Activated naive CD4-positive, alpha-beta T cell treated with anti-CD3 and anti-CD28 coated beads for 36 hours (primary cell): ENCODE data around the gene ARHGAP6. TPM values are rescaled to one million over a fixed set of nuclear protein-coding genes. Genes with fewer than 3 reads are reported as not detected.

Source experiments
- CTCF ChIA-PET: fragments of 350-600 bp; sonication (Branson Sonifier 250); formaldehyde crosslinking; loops from one replicate; lab custom pipeline; 2021; ENCODE audit warnings: antibody characterized with exemption; lab: Charles Lee
- DNase-seq: peaks from one replicate; pipeline ENCODE4 v3.0.0-alpha.2; 2020
- H3K27ac Mint-ChIP-seq: one replicate; pipeline ENCODE4 v1.8.0; 2021; ENCODE audit warnings: mild to moderate bottlenecking, mixed read lengths
- H3K27me3 Mint-ChIP-seq: one replicate; pipeline ENCODE4 v1.8.0; 2021; ENCODE audit warnings: low read depth, mixed read lengths
- H3K36me3 Mint-ChIP-seq: one replicate; pipeline ENCODE4 v1.8.0; 2021; ENCODE audit warnings: low read depth, mixed read lengths
- H3K4me1 Mint-ChIP-seq: one replicate; pipeline ENCODE4 v1.8.0; 2021; ENCODE audit warnings: low read depth, mixed read lengths
- H3K4me3 Mint-ChIP-seq: one replicate; pipeline ENCODE4 v1.8.0; 2021; ENCODE audit warnings: mild to moderate bottlenecking, moderate library complexity, mixed read lengths
- H3K9me3 Mint-ChIP-seq: one replicate; pipeline ENCODE4 v1.8.0; 2021; ENCODE audit warnings: mixed read lengths
- intact Hi-C: fragments of 100-400 bp; cut with micrococcal nuclease; formaldehyde crosslinking; loops from one replicate; pipeline ENCODE4 v1.15.1; 2023
- total RNA-seq, 2 experiments: library from RNA; stranded (reverse); gene quantifications; one replicate each; pipeline ENCODE4 v1.2.3, GENCODE V29; 2021

The ARHGAP6 gene
- total RNA-seq, 2 experiments from 2014 or later: not detected

- Mint-ChIP-seq H3K4me1 (no peaks in the 10 kb centered on the region), H3K36me3 (no peaks in the 10 kb centered on the region), H3K9me3 (no peaks in the 10 kb centered on the region), H3K4me3 (no peak overlapping the region), H3K27ac (no peak overlapping the region), H3K27me3 (peaks cover 2% of the 10 kb centered on the region)
- intact Hi-C loops: no loop called here
- CTCF ChIA-PET: no interaction called here
- no peak for DNase-seq
Observed at GRCh38 chrX:11187001-11187400, 478.7 kb downstream of the ARHGAP6 start.

- H3K4me3 Mint-ChIP-seq: no peak overlapping the region
- no peak overlapping the region for H3K27ac Mint-ChIP-seq
- DNase-seq: no peak
- CTCF ChIA-PET: no interaction called here
- H3K4me1 Mint-ChIP-seq: no peaks in the 10 kb centered on the region
- no peaks in the 10 kb centered on the region for H3K9me3 Mint-ChIP-seq
- intact Hi-C loops: no loop called here
- no peaks in the 10 kb centered on the region for H3K36me3 Mint-ChIP-seq
- peaks cover 2% of the 10 kb centered on the region for H3K27me3 Mint-ChIP-seq
Observed at GRCh38 chrX:11185861-11186260, 479.9 kb downstream of the ARHGAP6 start.

DNA sequence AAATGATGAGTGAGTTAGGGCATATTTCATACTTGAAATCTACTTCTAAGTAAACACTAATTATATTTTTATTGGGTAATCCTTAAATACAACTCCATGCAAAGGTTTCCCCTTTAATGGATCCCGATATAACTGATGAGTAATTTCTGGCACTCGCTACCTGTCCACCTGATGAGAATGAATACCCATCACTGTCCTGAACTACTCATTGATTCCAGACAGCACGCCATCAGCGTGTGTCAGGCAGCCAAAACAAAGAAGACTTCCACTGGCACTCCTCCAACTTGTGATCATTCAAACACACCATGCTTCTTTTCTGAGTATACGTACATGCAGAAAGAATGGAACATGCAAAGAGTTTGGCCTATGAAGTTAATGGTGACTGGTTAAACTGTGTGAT, 485.1 kb downstream of the ARHGAP6 start:
- Mint-ChIP-seq H3K9me3 (no peaks in the 10 kb centered on the region), H3K4me1 (no peaks in the 10 kb centered on the region), H3K27ac (no peak overlapping the region), H3K27me3 (peaks cover 2% of the 10 kb centered on the region), H3K36me3 (no peaks in the 10 kb centered on the region), H3K4me3 (no peak overlapping the region)
- intact Hi-C loops: no loop called here
- CTCF ChIA-PET: no interaction called here
- DNase-seq: no peak

- CTCF ChIA-PET: no interaction called here
- H3K9me3 Mint-ChIP-seq: no peaks in the 10 kb centered on the region
Observed at GRCh38 chrX:11172415-11172814, 493.3 kb downstream of the ARHGAP6 start.

DNA sequence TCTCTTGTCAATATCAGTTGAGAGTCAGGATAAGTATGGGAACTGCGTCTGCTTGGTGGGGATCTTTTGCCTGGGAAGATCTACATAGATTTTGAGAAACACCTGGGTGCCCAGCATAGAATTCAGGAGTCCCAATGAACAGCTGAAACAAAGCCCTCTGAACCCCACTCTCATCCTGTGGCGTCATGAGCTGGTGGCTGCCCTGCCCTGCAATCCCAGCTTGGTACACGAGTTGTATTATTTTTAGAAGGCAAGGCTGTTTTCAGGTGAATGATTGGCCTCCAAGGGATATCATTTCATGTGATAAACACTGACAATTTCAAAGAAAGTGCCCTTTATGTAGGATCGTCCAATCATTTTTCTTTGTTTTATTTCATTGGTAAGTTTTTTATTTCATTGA, 493.8 kb downstream of the ARHGAP6 start:
- intact Hi-C loops: no loop called here
- Mint-ChIP-seq H3K4me3 (no peak overlapping the region), H3K27me3 (no peaks in the 10 kb centered on the region), H3K27ac (no peak overlapping the region), H3K36me3 (no peaks in the 10 kb centered on the region), H3K9me3 (no peaks in the 10 kb centered on the region), H3K4me1 (no peaks in the 10 kb centered on the region)
- no peak for DNase-seq
- CTCF ChIA-PET: no interaction called here

More at GRCh38 chrX:11172415-11172814, 493.3 kb downstream of the ARHGAP6 start:
- H3K4me3 Mint-ChIP-seq: no peak overlapping the region
- no peaks in the 10 kb centered on the region for H3K4me1 Mint-ChIP-seq
- no peak for DNase-seq
- no peaks in the 10 kb centered on the region for H3K36me3 Mint-ChIP-seq
- intact Hi-C loops: no loop called here
- H3K27ac Mint-ChIP-seq: no peak overlapping the region
- no peaks in the 10 kb centered on the region for H3K27me3 Mint-ChIP-seq

DNA sequence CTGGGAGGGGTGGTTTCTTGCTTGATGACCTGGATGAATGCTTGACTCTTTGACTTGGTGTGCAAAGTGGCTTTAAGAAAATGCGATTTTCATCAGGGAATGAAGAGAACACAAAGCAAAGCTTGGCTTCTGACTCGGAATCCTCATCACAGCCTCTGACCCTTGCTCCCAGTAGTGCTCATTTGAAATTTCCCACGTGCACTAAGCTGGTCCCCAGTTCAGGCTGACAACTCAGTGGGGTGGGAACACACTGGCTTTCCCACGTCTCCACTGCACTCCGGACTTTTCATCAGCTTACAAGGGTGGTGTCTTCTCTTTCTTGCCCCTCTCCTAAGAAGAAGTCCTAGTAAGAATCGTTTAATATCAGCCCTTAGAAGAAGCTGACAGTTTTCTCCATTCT, 501.3 kb downstream of the ARHGAP6 start:
- Mint-ChIP-seq H3K36me3 (no peaks in the 10 kb centered on the region), H3K9me3 (no peaks in the 10 kb centered on the region), H3K4me1 (no peaks in the 10 kb centered on the region), H3K4me3 (no peak overlapping the region), H3K27ac (no peak overlapping the region), H3K27me3 (no peaks in the 10 kb centered on the region)
- intact Hi-C loops: no loop called here
- CTCF ChIA-PET: no interaction called here
- no peak for DNase-seq

DNA sequence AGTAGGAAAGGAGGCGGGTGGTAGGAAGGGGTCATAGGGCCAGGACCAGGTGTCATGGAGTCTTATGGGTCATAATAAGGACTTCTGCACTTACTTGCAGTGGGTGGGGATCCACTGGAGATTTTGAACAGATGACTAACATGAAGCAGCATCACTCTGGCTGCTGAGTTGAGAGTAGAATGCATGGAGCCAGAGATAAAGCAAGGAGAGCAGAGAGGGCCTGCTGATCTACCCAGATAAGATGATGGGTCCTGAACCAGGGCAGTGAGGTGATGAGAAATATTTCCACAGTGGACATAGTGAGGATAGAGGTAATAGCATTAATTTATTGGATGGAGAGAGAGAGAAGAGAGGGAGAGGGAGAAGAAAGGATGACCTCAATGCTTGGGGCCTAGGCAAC, 506.6 kb downstream of the ARHGAP6 start:
- Mint-ChIP-seq H3K27ac (no peak overlapping the region), H3K27me3 (no peaks in the 10 kb centered on the region), H3K4me3 (no peak overlapping the region), H3K4me1 (no peaks in the 10 kb centered on the region), H3K9me3 (no peaks in the 10 kb centered on the region), H3K36me3 (no peaks in the 10 kb centered on the region)
- CTCF ChIA-PET: no interaction called here
- DNase-seq: no peak
- intact Hi-C loops: no loop called here

DNA sequence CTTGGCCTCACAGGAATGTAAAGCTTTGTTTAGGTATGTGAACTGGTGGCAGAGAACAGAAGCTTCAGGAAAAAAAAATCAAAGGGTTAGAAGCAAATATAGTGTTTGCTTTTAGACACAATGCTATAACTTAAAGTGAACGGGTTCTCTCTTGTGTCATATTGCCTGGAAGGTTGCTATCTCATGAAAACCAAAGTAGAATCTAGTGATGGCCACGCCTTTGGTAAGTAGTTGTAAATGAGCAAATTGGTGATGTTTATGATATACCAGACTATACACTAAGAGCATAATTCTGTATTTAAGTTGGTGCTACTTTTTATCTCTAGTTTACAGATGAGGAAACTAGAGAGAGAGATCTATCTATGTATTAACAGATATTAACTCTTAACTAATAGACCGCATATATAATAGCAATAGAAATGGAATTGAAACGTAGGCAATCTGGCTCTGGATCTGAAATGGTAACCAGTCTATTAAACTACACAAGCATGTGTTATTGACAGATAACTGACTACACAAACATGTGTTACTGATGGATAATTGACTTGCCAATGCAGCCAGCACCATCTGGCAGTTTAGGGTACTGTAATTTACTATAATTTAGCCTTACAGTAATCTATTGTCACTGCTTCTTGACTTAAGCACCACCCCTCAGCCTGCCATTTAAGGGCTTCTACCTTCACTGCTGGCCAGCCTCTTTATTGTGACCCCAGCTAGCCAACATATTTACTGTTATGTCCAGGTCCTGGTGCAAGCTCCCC, 513.7 kb downstream of the ARHGAP6 start:
- no peak for DNase-seq
- no peaks in the 10 kb centered on the region for H3K4me1 Mint-ChIP-seq
- H3K9me3 Mint-ChIP-seq: no peaks in the 10 kb centered on the region
- no peak overlapping the region for H3K4me3 Mint-ChIP-seq
- no peak overlapping the region for H3K27ac Mint-ChIP-seq
- no peaks in the 10 kb centered on the region for H3K36me3 Mint-ChIP-seq
- CTCF ChIA-PET: no interaction called here
- intact Hi-C loops: no loop called here
- H3K27me3 Mint-ChIP-seq: no peaks in the 10 kb centered on the region

DNA sequence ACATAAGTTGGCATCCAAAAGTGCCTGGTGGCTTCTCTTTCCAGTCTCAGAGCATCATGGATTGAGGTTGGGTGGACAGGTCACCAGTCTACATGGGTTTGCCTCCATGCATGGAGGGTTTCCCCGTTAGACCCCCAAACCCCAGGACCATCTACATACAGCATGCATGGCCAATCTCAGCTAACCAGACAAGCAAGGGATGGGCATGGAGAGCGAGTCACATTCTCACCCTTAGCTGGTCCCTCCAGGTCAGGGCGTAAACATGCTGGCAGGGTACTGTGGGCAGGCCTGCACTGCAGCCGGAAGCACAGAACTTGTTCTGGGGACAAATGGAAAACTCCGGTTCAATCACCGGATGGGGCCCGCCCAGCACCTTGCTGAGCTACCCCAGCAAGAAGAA, 517.3 kb downstream of the ARHGAP6 start:
- peaks cover 2% of the 10 kb centered on the region for H3K4me1 Mint-ChIP-seq
- H3K4me3 Mint-ChIP-seq: no peak overlapping the region
- H3K36me3 Mint-ChIP-seq: no peaks in the 10 kb centered on the region
- CTCF ChIA-PET: no interaction called here
- DNase-seq: no peak
- H3K27me3 Mint-ChIP-seq: peaks cover 2% of the 10 kb centered on the region
- no peak overlapping the region for H3K27ac Mint-ChIP-seq
- no peaks in the 10 kb centered on the region for H3K9me3 Mint-ChIP-seq
- intact Hi-C loops: loop anchor here (10.0 kb wide), 1 partner anchor 1626 kb away; no protein-coding TSS in a partner anchor

GRCh38 chrX:11146411-11146810, 519.3 kb downstream of the ARHGAP6 start:
- peaks cover 2% of the 10 kb centered on the region for H3K27me3 Mint-ChIP-seq
- no peak overlapping the region for H3K4me3 Mint-ChIP-seq
- CTCF ChIA-PET: no interaction called here
- H3K4me1 Mint-ChIP-seq: peaks cover 2% of the 10 kb centered on the region
- intact Hi-C loops: loop anchor here (10.0 kb wide), 1 partner anchor 1628 kb away; no protein-coding TSS in a partner anchor
- no peaks in the 10 kb centered on the region for H3K9me3 Mint-ChIP-seq
- H3K36me3 Mint-ChIP-seq: no peaks in the 10 kb centered on the region
- no peak overlapping the region for H3K27ac Mint-ChIP-seq
- DNase-seq: no peak

DNA sequence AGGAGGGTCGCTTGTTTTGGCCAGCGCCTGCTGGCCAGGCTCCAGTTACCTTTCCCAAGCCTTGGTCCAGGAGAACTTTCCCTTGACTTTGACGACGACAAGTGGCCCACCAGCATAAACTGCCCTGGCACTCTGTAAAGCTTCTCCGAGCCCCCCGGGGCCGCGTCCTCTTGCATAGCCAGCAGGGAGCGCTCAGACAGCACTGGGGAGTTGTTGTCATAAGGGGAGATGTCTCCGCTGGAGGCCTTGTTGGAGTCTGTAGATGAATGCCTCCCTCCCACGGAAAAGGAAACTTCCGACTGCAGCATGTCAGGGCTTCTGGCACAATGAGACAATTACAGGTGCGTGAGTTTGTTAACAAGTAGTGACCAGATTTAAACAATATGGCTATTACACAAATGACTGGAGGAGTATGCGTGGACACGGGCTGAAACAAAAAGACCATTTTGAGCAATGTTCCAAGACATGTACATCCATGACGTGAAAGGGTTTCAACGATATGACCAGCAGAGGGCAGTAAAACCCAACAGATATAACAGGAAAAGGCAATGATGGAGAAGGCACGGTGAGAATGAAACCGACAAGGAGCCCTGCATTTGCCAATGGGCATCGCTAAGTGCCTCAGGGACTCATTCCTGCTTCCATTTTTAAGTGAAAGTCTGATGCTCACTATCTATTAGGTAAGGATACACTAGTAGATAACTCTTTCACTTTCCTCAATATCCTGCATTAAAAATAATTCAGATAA, 521.6 kb downstream of the ARHGAP6 start:
- no peaks in the 10 kb centered on the region for H3K9me3 Mint-ChIP-seq
- H3K4me3 Mint-ChIP-seq: no peak overlapping the region
- peaks cover 5% of the 10 kb centered on the region for H3K27me3 Mint-ChIP-seq
- CTCF ChIA-PET: no interaction called here
- peaks cover 2% of the 10 kb centered on the region for H3K4me1 Mint-ChIP-seq
- H3K27ac Mint-ChIP-seq: no peak overlapping the region
- DNase-seq: peak; percentile 66
- intact Hi-C loops: loop anchor here (1.0 to 10.0 kb wide), 6 partner anchors 238 to 1631 kb away; no protein-coding TSS in a partner anchor
- no peaks in the 10 kb centered on the region for H3K36me3 Mint-ChIP-seq

- Mint-ChIP-seq H3K9me3 (no peaks in the 10 kb centered on the region), H3K27ac (no peak overlapping the region), H3K36me3 (no peaks in the 10 kb centered on the region), H3K4me1 (peaks cover 2% of the 10 kb centered on the region), H3K4me3 (no peak overlapping the region), H3K27me3 (peaks cover 5% of the 10 kb centered on the region)
- CTCF ChIA-PET: interaction anchor here (0.6 kb wide), 1 partner anchor 16 kb away, joined by 3 read pairs; no protein-coding TSS in a partner anchor
- intact Hi-C loops: loop anchor here (5.0 kb wide), 1 partner anchor 521 kb away; no protein-coding TSS in a partner anchor
- no peak for DNase-seq
Observed at GRCh38 chrX:11138498-11139390, 527.0 kb downstream of the ARHGAP6 start.
